HL-60 (cell line): ENCODE data around the gene SLC41A1.

Source experiments
- CTCF ChIP-seq: IDR thresholded peaks from one replicate; pipeline ENCODE4 v1.5.1; 2011; ENCODE audit warnings: low read length, control low read depth, inconsistent platforms; ENCODE audit not compliant: insufficient read depth
- GABPA ChIP-seq: IDR thresholded peaks from 2 replicates; pipeline ENCODE4 v1.6.1; 2012; ENCODE audit warnings: low read depth
- POLR2AphosphoS5 ChIP-seq: IDR thresholded peaks from 2 replicates; pipeline ENCODE4 v1.6.1; 2012; ENCODE audit warnings: low read depth
- REST ChIP-seq: IDR thresholded peaks from 2 replicates; pipeline ENCODE4 v1.6.1; 2012; ENCODE audit warnings: low read depth; ENCODE audit not compliant: insufficient replicate concordance

- TF ChIP-seq CTCF (no peak), POLR2AphosphoS5 (no peak), REST (no peak), GABPA (no peak)
Observed at GRCh38 chr1:205772607-205773032, 40.4 kb downstream of the SLC41A1 start.
